ENCODE measurements around the gene ZBTB11. TPM values are rescaled to one million over a fixed set of nuclear protein-coding genes. Genes with fewer than 3 reads are reported as not detected.
A peak's percentile ranks its signal among the peaks of the same experiment; 100 is the strongest.

ZBTB11 gene
- total and polyA plus RNA-seq, 2 experiments from 2014 or later, result 8.7 to 21.4 TPM

GRCh38 chr3:101676216-101676764, 642 bp downstream of the ZBTB11 start:
- Histone ChIP-seq H3K79me2 (ENCODE audit: insufficient read depth) (peaks cover 65% of the 10 kb centered on the region), H3K4me3 (peak overlapping the region; percentile 92), H3K9me3 (ENCODE audit: low read depth) (no peaks in the 10 kb centered on the region), H3K36me3 (ENCODE audit: low read depth) (peaks cover 24% of the 10 kb centered on the region), H3K4me2 (ENCODE audit: unreplicated experiment) (peak overlapping the region; percentile 96), H3K27me3 (replicated peaks; ENCODE audit: insufficient read depth) (no peaks in the 10 kb centered on the region), H3K9me2 (ENCODE audit: insufficient read depth) (no peaks in the 10 kb centered on the region), H2AFZ (peak overlapping the region; percentile 90), H3F3A (ENCODE audit: insufficient read depth) (peaks cover 48% of the 10 kb centered on the region), H3K27ac (peak overlapping the region; percentile 88), H4K20me1 (ENCODE audit: insufficient read depth) (no peaks in the 10 kb centered on the region), H3K9ac (peak overlapping the region; percentile 91), H3K4me1 (ENCODE audit: insufficient read depth) (peaks cover 7% of the 10 kb centered on the region)
- in situ Hi-C loops (cut with MboI), result no loop called here
- WGBS, 2 experiments (ENCODE audit: low coverage in 1 of 2, low lambda C conversion rate in 2 of 2, missing lambda C conversion rate in 2 of 2), result 1 to 2% methylated on average over 35 to 41 of the region's 57 CpGs
- DNase-seq, result peak; percentile 98
- TF ChIP-seq EZH2phosphoT487 (IDR thresholded peaks at IDR 0.05; ENCODE audit: insufficient read depth, low read depth) (no peak), EZH2 (IDR thresholded peaks at IDR 0.05; ENCODE audit: insufficient read depth, poor library complexity, severe bottlenecking) (no peak)

DNA sequence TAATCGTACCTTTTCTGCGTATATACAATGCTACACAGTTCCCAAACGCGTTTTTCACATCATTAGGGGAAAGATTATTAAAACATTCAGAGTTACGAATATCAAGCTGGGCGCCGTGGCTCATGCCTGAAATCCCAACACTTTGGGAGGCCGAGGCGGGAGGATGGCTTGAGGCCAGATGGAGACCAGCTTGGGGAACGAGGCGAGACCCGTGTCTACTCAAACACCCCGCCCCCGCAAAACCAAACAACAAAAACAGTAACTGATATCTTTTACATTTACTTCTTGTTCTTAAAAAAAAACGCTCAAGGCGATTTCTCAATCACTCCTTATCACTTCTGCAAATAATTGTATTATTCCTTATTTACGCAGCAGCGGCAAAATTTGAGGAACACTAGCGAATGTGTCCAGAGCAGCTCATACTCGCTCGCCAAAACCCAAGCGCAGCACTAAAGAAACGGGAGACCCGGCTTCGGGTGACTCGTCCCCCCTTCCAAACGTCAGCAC, 1.2 kb downstream of the ZBTB11 start:
- in situ Hi-C loops (cut with MboI), result no loop called here
- peaks cover 7% of the 10 kb centered on the region for H3K4me1 ChIP-seq (ENCODE audit: insufficient read depth)
- peak overlapping the region; percentile 96 for H3K4me2 ChIP-seq (ENCODE audit: unreplicated experiment)
- no peak for DNase-seq
- H3K4me3 ChIP-seq, result peak overlapping the region; percentile 92
- peaks cover 43% of the 10 kb centered on the region for H3F3A ChIP-seq (ENCODE audit: insufficient read depth)
- no peaks in the 10 kb centered on the region for H3K9me3 ChIP-seq (ENCODE audit: low read depth)
- H3K27me3 ChIP-seq (replicated peaks; ENCODE audit: insufficient read depth), result no peaks in the 10 kb centered on the region
- H3K27ac ChIP-seq, result peak overlapping the region; percentile 88
- H3K9ac ChIP-seq, result peak overlapping the region; percentile 91
- no peaks in the 10 kb centered on the region for H4K20me1 ChIP-seq (ENCODE audit: insufficient read depth)
- H3K79me2 ChIP-seq (ENCODE audit: insufficient read depth), result peaks cover 65% of the 10 kb centered on the region
- H3K36me3 ChIP-seq (ENCODE audit: low read depth), result peaks cover 24% of the 10 kb centered on the region
- no peak for TF ChIP-seq EZH2phosphoT487 (IDR thresholded peaks at IDR 0.05; ENCODE audit: insufficient read depth, low read depth)
- WGBS, 2 experiments (ENCODE audit: low coverage in 1 of 2, low lambda C conversion rate in 2 of 2, missing lambda C conversion rate in 2 of 2), result 2 to 3% methylated on average over 24 to 27 of the region's 27 CpGs
- H3K9me2 ChIP-seq (ENCODE audit: insufficient read depth), result no peaks in the 10 kb centered on the region
- H2AFZ ChIP-seq, result peak overlapping the region; percentile 90

- H3K9me3 ChIP-seq (ENCODE audit: low read depth), result no peaks in the 10 kb centered on the region
- no peak for DNase-seq
- peaks cover 30% of the 10 kb centered on the region for H3F3A ChIP-seq (ENCODE audit: insufficient read depth)
- H3K36me3 ChIP-seq (ENCODE audit: low read depth), result peaks cover 16% of the 10 kb centered on the region
- H3K9me2 ChIP-seq (ENCODE audit: insufficient read depth), result no peaks in the 10 kb centered on the region
- peaks cover 7% of the 10 kb centered on the region for H3K4me1 ChIP-seq (ENCODE audit: insufficient read depth)
- no peaks in the 10 kb centered on the region for H4K20me1 ChIP-seq (ENCODE audit: insufficient read depth)
- 83 to 85% methylated on average over 9 of the region's 9 CpGs for WGBS, 2 experiments (ENCODE audit: low coverage in 1 of 2, low lambda C conversion rate in 2 of 2, missing lambda C conversion rate in 2 of 2)
- peak overlapping the region; percentile 96 for H3K4me2 ChIP-seq (ENCODE audit: unreplicated experiment)
- H3K9ac ChIP-seq, result 0 out of 2 replicates have a peak overlapping the region, but pooled peaks have one; percentile 91
- H3K4me3 ChIP-seq, result peak overlapping the region; percentile 92
- H2AFZ ChIP-seq, result peak overlapping the region; percentile 90; the same call in 1 of the 2 replicates
- H3K27ac ChIP-seq, result no peak overlapping the region
- no peaks in the 10 kb centered on the region for H3K27me3 ChIP-seq (replicated peaks; ENCODE audit: insufficient read depth)
- TF ChIP-seq EZH2phosphoT487 (IDR thresholded peaks at IDR 0.05; ENCODE audit: insufficient read depth, low read depth) (no peak), EZH2 (IDR thresholded peaks at IDR 0.05; ENCODE audit: insufficient read depth, poor library complexity, severe bottlenecking) (no peak)
- in situ Hi-C loops (cut with MboI), result no loop called here
- peaks cover 63% of the 10 kb centered on the region for H3K79me2 ChIP-seq (ENCODE audit: insufficient read depth)
Observed at GRCh38 chr3:101674518-101674917, 2.4 kb downstream of the ZBTB11 start.

GRCh38 chr3:101673953-101674352, 3.0 kb downstream of the ZBTB11 start:
- 92 to 94% methylated on average over 13 of the region's 13 CpGs for WGBS, 2 experiments (ENCODE audit: low coverage in 1 of 2, low lambda C conversion rate in 2 of 2, missing lambda C conversion rate in 2 of 2)
- Histone ChIP-seq H3K4me2 (ENCODE audit: unreplicated experiment) (no peak overlapping the region), H3K27ac (no peak overlapping the region), H3K4me1 (ENCODE audit: insufficient read depth) (peaks cover 7% of the 10 kb centered on the region), H3K9me3 (ENCODE audit: low read depth) (no peaks in the 10 kb centered on the region), H2AFZ (no peak overlapping the region), H3K79me2 (ENCODE audit: insufficient read depth) (peaks cover 68% of the 10 kb centered on the region), H3K9me2 (ENCODE audit: insufficient read depth) (no peaks in the 10 kb centered on the region), H4K20me1 (ENCODE audit: insufficient read depth) (no peaks in the 10 kb centered on the region), H3K9ac (no peak overlapping the region), H3F3A (ENCODE audit: insufficient read depth) (peaks cover 27% of the 10 kb centered on the region), H3K4me3 (no peak overlapping the region), H3K36me3 (ENCODE audit: low read depth) (peaks cover 19% of the 10 kb centered on the region), H3K27me3 (replicated peaks; ENCODE audit: insufficient read depth) (no peaks in the 10 kb centered on the region)
- no peak for DNase-seq
- TF ChIP-seq EZH2phosphoT487 (IDR thresholded peaks at IDR 0.05; ENCODE audit: insufficient read depth, low read depth) (no peak), EZH2 (IDR thresholded peaks at IDR 0.05; ENCODE audit: insufficient read depth, poor library complexity, severe bottlenecking) (no peak)
- in situ Hi-C loops (cut with MboI), result no loop called here
